DLD1 (cell line): ENCODE results near the gene SAMMSON.

Experiments used
- in situ Hi-C: cut with HindIII; loops from 2 replicates; pipeline ENCODE4 v1.10.0; 2017; ENCODE audit warnings: low sequenced_read_pairs

Gene SAMMSON

DNA sequence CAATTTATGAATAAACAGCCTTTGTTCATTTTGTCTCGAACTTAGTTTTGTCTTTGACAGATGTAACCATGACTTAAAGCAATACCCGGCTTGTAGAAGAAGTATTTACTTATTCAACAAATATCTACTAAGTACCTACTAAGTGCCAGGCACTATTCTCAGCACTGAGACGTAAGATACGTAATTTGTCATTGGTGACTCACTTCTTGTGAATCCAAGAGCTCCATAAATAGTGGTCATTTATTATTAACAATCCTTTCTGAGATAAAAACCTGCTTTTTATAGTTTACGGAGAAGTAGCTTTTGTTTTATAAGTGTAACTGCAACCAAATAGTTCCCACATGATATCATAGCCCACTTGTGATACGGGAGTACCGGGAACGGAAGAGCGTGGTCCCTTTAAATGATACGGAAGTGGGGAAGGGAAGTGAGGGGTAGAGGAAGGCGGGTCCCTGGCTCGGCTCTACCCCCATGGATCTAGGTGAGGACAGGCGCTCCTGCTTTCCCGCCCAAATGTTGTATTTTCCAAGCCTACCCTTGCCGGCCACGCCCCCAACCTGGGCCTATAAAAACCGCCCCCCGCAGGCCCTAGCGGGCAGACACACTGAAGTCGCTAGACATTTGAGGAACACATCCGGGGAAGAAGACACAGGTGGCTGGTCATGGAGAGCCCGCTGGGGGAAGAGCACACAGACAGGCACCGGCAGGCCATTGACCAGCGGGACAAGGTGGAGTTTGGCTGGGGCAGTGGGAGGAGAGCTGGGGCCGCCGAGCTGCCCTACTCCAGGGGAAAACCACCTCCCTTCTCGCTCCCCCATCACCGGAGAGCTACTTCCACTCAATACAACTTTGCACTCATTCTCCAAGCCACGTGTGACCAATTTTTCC is at the start of gene SAMMSON:
TSS of gene SAMMSON (plus strand) at position 594 of the 888 bp plus-strand sequence.
- in situ Hi-C loops, result no loop called here

DNA sequence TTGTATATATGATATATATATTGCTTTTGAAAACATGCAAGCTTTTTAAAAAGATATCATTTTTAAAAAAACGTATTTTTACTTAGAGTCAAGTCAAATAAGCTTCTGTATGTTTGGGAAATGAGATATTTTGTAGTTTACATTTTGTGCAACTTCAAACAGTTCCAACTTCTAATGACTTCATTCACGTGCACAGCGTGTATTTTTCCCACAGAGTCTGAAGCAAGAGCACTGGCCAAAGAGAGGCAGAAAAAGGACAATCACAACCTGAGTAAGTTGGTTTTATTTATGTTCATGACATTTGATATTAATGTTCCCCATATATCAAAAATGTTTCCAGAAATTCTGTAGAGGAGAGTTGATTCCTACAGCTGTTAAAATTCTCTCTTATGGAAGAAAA is 47.9 kb upstream of the SAMMSON start:
- in situ Hi-C loops, result no loop called here

DNA sequence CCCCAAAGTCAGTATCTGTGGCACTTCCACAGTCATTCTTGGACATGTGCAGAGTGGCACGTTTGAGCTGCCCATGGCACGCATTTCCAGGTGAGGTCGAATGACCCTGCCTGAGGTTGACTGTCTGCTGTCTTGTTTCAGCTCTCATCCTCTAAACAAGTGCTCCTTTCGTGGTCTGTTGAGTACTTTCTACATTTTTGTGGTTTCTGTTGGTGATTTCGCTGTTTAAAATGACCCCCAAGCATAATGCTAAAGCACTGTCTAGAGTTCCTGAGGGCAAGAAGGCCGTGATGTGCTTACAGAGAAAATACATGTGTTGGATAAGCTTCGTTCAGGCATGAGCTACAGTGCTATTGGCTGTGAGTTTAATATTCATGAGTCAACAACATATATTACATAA is 40.0 kb upstream of the SAMMSON start:
- in situ Hi-C loops, result no loop called here

DNA sequence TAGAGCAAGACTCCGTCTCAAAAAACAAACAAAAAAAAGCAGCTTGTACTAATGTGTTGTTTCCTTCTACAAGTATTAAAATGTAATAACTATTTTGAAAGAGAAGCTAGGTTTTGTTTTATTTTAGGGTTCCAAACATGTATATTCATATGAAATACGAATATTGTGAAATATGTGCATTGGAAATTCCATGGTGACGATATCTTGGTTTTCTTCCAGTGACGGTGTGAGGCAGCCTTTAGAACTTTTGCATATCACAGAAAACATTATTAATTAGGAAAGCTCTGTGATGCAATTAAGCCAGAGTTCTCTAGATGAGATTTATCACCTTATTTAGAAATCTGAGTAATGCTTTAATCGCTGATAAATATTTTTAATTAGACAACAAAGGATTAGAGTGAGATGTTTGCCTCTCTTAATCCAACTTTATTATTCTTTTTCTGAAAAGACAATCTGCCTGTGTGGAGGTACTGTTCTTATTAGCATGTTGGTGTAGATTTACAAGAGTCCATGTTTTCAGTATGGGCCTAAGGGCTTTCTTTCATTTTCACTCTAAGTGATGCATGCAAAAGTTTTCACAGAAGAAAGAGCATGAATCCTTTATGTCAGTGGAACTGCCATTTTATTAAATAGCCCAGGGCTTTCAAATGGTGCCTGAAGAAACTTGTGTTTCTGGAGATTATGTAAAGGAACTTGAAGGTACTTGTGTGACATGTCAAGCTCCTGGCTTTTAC is 37.7 kb upstream of the SAMMSON start:
- in situ Hi-C loops, result no loop called here

DNA sequence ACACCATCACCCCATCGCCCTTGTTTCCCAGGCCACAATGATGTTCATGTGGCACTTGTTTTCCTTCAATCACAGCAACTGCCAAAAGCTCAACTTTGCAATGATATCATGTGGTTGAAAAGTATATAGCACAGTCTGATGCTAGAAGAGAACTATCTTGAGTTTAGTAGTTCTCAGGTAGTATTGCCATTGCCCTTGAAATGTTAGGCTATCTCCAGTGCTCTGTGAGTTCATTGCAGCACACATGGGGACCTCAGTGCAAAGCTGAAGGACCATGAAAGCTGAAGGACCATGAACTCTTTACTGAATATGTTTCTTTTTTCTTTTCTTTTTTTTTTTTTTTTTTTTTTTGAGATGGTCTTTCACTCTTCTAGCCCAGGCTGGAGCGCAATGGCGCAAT is 35.9 kb upstream of the SAMMSON start:
- in situ Hi-C loops, result no loop called here

DNA sequence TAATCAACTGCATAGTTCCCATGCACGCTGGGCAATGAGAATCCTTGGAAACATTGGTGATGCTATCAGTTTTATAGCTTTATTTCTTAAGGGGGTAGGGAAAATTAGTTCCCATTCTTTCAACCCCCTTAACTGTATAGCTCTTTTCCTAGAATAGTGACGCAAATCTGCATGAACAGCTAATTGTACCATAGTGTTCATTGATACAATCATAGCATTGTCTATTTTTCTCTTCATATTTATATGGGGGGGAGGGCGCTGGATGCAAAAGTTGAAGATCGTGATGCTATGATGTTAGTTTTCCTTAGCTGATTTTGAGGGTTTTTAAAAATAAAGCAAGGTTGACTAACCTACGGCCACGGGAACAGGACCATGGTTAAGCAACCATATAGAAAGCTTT is 32.4 kb upstream of the SAMMSON start:
- in situ Hi-C loops, result no loop called here

DNA sequence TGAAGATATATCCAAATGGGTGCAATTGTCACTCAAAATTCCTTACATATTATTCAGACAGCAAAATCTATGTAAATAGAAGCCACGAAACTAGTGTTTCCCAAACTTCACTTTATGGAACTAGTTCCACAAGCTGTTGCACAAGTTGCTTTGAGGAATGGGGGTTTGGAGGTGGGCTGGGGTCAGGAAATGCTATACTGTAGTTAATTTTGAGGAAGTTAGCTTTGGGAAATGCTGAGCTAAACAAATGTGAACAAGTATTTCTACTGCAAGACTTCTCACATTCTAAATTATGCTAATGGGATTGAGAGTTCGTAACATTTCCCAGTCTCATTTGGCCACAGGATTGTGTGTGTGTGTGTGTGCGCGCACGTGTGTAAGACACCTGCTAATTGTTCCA is 28.7 kb upstream of the SAMMSON start:
- in situ Hi-C loops, result no loop called here

DNA sequence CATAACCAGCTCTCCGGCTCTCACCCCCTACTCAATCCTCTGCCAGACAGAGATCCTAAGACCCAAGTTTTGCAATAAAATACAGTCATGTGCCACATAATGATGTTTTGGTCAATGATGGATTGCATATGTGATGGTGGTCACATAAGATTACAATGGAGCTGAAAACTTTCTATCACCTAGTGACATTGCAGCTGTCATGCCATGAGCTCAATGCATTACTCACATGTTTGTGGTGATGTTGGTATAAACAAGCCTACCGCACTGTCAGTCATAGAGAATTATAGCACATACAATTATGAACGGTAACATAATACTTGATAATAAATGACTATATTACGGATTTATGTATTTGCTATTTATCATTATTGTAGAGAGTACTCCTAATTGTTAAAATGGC is 26.9 kb upstream of the SAMMSON start:
- in situ Hi-C loops, result no loop called here

DNA sequence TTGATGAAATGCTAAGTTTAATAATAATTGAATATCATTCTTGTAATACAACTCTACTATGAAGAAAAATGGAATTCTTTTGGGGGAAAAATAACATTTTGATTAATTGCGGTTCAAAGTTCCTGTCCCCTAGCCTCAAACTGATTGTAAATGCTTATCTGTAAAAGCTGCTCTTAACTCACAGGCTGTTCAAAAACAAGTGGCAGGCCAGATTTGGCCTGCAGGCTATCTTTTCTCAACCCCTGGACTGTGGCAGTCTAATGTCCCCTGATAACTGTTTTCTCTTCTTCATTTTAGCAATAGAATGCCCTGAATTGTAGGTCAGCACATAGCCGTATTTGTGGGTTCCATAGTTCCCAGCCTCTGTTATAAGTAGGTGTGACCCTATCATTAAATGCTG is 23.5 kb upstream of the SAMMSON start:
- in situ Hi-C loops, result no loop called here

DNA sequence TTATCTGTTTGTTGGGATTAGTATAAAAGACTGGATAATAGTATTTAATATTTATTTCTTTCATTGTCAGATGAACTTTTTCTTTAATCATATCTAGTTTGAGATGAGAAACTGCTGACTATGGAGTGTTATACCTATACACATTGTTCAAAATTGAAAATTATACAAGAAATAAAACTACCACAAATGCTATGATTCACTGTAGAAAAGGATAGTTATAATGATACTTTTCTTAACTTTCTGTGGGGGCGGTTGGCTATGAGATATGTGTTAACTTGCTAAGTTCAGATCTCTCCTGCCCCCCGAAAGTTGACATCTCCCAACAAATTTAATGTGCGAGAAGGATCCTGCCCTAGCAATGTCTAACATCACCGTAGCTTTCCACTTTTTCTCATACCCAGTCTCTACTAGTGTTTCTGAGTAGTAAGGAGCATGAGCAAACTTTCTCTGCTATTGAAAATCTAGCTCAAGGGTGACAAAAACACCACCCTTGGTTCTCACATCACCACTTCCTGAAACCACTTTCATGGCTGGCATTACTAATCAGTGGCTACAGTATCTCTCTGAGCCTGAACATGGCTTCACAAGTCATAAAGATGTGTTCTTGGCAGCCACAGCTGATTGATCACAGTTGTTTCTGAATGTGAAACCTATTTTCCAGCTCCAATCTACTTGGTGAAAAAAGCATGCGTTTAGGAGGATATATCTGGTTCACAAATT is 15.8 kb upstream of the SAMMSON start:
- in situ Hi-C loops, result no loop called here

DNA sequence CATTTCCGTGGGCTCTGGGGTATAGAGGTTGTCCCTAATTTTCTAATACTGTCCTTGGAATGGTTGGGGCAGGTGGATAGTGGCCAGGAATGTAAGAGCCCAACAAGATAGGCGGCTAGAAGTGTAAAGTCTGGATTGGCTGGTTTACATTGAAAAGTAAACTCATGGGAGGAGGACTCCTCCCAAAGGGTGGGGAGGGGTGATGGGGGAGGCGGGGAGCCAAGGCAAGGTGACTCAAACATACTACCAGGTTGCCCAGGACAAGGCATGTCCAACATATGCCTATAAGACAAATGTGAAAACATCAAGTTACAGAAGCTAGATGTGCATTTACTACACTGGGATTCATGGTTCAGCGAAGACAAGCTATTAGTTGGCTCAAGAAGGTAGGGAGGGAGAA is 14.3 kb upstream of the SAMMSON start:
- in situ Hi-C loops, result no loop called here

DNA sequence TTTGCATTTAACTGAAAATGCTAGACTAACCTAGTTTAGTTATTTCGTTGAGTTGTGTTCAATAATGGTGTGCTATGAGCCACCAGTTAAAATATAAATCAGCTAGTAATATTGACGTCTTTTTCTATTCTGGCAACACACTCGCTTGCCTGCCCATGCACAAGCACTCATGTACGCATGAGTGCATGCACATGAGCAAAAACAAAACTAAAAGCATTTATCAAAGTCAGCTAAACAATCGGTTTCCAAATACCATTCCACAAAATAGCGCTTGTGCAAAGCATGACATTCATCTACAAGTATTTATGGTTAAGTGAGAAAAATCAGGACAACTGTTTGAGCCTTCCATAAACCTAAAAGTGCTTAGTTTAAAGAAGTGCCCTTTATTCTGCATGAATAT is 13.1 kb upstream of the SAMMSON start:
- in situ Hi-C loops, result no loop called here

DNA sequence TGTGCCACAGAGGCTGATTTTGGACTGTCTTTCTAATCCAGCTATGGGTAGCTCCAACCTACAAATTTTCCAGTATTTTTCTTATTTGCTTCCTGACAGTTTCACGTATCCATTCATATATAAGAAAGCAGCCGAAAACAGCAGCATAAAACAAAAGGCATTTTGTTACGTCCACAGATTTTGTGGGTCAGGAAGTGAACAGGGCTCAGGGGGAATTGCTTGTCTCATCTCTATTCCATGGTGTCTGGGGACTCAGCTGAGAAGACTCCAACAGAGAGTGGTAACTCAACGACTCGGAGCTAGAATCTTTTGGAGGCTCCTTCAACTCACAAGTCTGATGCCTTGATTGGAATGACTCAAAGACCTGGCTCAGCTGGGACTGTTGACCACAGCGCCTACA is 11.7 kb upstream of the SAMMSON start:
- in situ Hi-C loops, result no loop called here

DNA sequence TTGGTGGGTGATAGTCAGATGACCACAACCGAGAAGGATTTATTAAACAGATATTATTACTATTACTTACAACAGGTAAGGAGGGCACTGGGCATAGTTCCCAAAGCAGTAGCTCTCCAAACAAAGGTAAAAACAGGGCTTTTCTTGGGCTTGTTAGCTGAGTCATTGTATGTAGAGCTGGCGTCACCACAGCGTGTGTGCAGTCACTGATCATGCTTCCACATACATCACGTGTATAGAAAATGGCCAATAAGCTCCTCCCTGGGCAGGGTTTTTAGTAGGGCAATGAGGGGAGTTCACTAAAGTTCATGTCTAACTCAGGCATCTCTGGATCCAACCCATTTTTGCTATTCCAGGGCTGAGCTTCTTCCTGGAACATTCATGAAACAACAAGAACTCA is 5.8 kb upstream of the SAMMSON start:
- in situ Hi-C loops, result no loop called here

DNA sequence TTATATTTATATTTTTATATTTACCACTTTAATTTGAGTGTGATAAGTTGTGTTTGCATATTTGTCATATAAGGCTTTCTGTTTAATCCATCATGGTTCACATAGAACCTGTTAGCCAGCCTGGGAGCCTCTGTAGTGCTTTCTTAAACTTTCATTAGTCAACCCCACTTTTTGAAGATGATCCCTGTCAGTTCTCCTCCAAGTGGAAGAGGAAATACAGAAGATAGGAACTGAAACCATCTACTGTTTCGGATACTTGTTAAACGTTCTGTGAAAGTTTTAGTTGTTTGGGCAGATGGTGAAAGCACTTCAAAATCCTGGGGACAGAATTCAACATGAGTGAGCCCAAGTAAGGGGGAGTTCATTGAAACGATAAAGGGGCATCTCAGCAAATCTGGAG is 4.6 kb upstream of the SAMMSON start:
- in situ Hi-C loops, result no loop called here

DNA sequence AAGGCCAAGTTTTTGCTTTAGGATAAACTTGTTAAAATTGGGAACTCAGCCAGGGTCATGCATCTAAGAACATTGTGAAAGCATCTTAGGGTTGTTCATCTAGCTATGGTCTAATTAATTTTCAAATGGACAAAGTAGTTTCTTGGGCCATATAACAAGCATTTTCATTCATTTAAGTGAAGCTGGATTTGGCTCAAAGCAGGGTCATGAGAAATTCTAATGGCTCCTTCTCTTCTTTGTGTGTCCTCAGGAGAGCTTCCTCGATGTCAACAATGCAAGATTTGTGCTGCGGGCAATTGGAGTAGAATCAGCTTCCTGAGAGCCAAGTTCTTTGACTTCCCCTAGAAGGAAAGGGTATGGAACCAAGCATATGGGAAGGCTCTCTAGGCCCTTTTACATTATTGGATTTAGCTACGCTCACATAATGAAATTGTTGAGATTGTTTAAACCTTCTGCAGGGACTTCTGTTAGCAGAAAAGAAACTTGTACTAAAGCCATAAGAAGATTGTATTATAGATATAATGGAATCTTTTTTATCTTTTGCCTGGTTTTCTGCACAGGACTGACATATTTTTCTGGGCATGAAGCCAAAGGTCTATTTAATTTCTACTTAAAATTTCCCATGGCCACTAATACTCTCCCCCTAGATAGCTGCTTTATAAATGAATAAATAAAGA is 1.8 kb upstream of the SAMMSON start:
- in situ Hi-C loops, result no loop called here

DNA sequence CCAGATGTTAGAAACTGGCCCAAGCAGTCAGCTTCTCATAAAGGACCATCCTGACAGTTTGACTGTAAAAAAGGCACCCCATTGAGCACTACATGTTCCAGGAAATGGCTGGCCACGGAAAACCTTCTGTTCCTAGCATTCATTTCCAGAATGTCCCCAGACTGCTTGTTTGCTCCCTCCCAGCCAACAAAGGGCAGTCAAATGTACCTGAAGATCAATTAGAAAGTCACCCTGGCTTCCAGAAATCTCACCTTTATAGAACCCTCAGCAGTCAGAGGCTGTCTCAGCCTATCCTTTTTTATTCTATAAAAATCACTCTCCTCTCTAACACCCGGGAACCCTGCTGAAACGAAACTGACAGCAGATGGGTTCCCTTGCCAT is 784 bp upstream of the SAMMSON start:
- in situ Hi-C loops, result no loop called here

DNA sequence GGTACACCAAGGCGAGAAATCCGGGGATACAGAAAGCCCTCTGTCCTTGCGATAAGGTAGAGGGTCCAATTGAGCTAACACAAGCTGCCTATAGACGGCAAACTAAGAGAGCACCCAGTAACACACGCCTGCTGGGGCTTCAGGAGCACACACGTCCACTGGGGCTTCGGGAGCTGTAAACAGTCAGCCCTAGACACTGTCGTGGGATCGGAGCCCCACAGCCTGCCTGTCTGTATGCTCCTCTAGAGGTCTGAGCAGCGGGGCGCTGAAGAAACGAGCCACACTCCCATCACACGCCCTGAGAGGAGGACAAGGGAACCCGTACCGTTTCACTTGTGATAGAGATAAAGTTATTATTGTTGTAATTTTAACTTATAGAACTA is 486 bp downstream of the SAMMSON start:
- in situ Hi-C loops, result no loop called here

DNA sequence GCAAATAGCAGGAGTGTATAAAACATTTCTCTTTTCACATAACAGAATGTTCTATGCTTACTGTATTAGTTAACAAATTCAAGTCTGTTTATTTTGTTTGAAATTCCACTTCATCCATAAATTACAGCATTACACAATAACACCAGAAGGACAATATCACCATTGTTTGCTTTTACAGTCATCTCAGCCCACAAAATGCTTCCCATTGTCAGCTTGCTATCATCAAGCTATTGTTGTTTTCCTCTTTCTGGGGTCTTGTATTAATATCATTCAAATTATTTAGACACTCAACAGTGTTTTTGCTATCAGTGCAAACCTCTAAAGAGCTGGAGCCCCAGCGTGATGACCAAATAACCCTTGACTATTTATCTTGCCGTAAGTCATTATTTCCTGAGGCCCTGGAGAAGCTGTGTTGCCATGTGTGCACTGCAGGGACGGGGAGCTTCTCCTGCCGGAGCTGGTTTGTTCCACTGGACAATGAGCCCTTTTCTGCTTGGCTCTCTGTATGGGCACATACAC is 1.1 kb downstream of the SAMMSON start:
- in situ Hi-C loops, result no loop called here

DNA sequence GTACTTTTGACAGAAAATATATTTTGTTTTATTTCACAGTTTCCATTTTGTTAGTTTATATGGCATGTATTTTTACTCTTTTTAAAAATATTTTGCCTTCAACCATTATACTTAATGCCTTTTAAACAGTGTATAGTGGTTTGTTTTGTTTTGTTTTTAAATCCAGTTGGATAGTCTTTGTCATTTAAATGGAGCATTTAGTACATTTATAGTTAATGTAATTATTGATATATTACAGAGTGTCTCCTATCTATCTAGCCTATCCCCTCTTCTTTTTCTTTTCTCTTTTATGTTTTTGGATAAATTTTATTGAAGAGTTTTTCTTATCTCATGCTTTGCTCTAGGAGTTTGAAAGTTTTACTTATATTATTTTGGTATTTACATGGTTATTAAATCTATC is 3.6 kb downstream of the SAMMSON start:
- in situ Hi-C loops, result no loop called here

DNA sequence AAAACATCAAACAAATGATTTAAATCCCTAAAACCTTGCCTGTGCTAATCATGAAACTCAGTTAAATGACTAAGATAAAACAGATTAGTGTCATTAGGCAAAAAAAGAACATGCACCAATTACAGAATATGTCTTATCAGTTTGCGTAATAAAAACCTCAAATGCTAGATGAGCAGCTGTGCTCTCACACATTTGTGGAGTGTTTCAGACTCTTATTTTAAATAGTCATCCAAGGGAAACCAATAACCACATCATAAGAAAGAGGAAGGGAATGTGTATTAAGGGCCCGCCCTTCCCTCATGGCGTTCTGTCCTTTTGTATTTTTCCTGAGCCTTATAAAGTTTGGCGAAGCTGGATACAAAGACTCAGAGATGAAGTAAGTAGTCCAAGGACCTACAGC is 6.6 kb downstream of the SAMMSON start:
- in situ Hi-C loops, result no loop called here
